Kidney capillary endothelial cell (primary cell): ENCODE data around the gene RPL18.
"Not testable (repeated sequence)": the region's sequence is repeated elsewhere in the genome, so short reads cannot be mapped to it uniquely, and the experiment has no call there.

Experiments used
- DNase-seq: peaks from one replicate; pipeline ENCODE4 v3.0.0-alpha.2; 2018; ENCODE audit warnings: low spot score

The RPL18 gene

DNA sequence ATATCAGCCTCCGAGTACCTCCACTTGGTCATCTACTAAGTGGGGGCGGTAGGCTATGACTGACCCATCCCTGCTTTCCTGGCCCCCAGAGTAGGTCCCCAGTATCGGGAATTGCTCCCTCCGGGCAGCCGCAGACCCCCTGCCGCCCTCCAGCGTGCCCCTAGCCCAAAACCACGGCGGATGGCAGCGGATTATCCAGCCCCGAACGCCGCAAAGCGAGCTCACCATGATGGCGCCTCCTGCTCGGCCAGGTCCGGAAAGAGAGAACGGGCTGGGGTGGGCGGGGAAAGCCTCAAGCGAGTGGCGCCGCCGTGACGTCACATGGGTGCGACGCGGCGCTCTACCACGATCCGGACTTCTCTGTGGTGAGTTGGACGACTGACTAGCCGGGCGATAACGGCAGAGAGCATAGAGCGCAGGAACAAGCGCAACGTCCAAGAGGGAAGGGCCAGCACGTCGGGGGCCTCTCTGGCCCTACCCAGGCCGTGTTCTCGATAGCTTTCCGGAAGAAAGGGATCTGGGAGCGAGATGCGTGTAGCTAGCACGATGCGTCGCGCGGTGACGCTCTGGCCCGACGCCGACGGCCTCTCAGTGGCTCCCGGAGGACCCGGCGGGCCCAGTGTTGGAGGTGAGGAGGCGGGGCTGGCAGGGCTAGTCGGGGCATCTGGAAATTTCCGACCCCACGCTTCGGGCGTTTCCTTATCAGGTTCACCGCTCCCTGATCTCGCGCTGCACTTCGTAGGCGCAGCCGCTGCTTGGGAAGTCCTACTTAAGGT lies at the start of gene RPL18, which contains the start of gene SPHK2:
RPL18 (minus strand) TSS at position 263 of the 776 bp plus-strand sequence; CDS start at position 228, 35 bp downstream.
SPHK2 (plus strand) TSS at position 591 of the 776 bp plus-strand sequence. CDS start 1,009 bp downstream, outside the sequence.
- DNase-seq: peak; percentile 98

DNA sequence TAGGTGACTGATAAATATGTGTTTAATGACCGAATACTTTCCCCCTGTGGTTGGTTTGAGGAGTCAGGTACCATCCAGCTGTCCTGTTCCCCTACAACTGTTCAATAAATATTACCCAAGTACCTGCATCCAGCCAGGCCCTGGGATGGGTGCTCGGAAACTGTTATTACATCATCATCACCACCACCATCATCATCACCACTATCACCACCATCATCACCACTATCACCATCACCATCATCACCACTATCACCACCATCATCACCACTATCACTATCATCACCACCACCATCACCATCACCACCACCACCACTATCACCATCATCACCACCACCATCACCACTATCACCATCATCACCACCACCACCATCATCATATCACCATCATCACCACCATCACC lies 49.8 kb upstream of the RPL18 start:
- DNase-seq: no peak

DNA sequence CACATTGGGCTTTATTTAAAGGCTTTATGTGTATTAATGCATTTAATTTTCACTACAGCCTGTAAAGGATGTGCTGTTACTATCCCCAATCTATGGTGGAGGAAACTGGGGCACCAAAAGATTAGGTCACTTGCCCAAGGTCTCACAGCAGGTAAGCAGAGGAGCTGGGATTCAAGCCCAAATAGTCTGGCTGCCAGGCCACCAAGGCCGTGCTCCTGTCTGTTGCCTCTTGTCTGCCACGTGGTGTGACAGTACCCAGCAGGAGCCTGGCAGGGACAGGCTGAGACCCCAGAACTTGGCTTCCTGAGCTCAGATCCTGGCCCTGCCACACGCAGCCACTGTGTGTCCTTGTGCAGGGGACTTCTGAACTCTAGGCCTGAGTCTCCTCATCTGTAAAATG lies 49.4 kb upstream of the RPL18 start:
- no peak for DNase-seq

DNA sequence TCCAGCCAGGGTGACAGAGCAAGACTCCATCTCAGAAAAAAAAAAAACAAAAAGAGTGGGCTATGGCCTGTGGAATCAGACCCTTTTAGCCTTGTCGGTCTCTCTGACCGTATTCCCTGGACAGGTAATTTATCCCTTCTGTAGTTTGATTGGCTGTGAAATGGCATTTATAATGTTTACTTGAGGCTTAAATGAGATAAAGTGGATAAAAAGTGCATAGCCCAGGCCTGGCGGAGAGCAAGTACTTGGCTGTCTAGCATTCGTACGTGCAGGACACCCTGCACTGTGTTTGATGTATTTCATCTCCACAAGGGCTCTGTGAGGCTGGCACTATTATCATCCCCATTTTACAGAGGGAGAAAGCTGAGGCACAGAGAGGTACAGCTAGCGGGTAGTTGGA lies 46.8 kb upstream of the RPL18 start:
- no peak for DNase-seq

DNA sequence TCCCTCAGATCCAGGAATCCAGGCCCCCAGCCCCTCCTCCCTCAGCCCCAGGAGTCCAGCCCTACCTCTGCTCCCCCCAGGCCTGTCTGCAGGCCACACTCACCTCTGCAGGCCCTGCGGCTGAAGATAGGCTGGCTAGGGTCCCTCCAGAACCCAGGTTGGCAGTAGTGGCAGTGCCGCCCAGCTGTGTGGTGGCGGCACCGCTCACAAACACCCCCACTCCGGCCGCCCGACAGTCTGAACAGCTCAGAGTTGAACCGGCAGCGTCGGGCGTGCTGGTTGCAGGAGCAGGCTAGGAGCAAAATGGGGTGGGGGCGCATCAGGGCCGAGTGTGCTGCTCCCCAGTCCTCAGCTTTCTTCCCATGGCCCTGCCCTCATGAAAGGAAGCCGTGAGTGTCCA lies 45.5 kb upstream of the RPL18 start:
- no peak for DNase-seq

DNA sequence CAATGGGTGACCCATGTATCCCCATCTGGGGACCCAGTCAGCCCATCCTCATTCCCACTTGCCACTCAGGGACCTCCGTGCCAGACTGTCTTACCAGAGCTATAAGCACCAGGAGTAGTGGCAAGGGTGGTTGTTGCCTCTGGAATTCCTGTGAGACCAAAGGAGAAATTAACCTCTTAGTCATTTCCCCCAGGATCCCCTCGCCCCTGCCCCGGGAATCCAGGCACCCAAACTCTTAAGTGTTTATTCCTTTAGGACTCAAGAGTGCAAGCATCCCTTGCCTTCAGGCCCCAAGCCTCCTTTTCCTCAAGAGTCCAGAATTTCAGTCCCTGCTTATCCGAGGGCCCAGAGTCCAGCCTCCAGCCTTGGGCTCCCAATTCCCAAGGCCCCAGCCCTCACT lies 44.7 kb upstream of the RPL18 start:
- no peak for DNase-seq

DNA sequence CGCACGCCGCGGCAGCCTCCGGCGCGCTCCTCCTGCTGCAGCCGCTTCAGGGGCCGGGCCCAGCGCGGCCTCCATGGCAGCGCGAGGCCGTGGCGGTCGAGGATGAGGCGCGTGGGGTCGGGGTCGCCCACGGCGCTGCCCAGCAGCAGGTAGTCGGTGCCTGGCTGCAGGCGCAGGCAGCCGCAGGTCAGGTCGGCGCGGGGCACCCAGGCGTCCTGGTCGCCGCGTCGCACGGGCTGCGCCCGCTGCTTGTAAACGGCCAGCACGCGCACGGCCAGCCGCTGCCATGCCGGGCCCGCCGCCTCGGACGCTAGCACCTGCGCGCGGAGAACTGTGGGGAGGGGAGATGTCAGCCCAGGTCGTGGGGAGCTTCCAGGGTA lies 42.7 kb upstream of the RPL18 start:
- no peak for DNase-seq

DNA sequence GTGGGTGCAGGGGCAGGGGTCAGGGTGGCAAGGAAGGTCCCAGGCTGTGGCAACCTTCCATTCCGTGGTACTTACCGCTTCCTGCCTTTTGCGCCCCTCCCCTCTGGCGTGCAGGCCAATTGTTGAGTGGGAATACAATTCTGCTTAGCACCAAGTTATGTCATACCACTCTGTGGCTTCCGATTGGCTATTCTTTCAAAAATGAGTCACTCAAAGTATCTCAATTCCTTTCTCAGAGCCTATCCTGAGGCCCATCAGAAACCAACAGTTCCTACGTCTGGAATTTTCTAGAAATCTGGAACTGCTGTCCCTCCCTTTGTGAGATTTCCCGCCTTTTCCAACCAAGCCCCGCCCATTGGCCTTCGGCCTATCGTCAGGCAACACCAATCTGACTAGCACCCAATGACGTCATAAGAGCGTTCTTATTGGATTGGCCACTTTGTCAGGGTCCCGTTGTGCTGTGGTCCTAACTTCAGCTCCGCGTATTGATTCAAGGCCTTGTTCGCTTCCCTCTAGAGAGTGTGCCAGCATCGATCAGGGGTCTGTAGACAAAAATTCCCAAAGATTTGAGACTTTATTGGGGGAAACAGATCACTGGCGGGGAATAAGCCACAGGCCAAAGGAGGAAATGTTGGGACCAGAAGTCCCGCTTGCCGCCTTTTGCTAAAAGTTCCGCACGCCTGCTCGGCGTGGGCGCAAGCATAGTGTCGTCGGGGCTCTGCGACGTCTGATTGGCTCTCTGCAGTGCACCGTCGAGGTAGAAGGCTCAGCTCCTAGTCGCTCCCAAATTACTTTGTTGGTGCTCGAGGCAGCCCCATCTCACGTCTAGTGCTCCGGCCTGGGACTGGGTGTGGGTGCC lies 42.1 kb upstream of the RPL18 start:
- peak; percentile 84 for DNase-seq

DNA sequence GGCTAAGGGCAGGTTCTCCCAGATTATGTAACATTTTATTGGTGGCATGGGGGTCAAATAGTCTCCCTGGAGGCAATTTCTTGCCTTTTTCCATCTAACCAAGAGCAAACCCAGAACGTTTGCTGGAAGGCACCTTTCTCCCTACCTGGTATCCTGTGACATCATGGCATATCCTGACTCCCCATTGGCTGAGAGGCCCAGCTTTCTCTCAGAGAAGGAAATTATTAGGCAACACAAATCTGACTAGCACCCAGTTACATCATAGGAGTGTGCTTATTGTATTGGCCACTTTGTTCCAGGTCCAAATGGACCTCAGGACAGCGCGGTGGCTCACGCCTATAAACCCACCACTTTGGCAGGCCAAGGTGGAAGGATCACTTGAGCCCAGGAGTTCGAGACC lies 40.8 kb upstream of the RPL18 start:
- no peak for DNase-seq

DNA sequence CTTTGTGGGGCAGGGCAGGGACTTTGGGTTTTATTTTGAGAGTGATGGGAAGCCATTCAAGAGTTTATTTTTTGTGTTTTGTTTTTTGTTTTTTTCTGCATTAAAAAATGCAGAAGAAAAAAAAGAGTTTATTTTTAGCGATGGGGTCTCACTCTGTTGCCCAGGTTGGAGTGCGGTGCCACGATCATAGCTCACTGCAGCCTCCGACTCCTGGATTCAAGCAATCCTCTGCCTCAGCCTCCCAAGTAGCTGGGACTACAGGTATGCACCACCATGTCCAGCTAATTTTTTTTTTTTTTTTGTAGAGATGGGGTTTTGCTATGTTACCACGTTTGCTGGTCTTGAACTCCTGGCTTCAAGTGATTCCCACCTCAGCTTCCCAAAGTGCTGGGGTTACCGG lies 39.5 kb upstream of the RPL18 start:
- no peak for DNase-seq

DNA sequence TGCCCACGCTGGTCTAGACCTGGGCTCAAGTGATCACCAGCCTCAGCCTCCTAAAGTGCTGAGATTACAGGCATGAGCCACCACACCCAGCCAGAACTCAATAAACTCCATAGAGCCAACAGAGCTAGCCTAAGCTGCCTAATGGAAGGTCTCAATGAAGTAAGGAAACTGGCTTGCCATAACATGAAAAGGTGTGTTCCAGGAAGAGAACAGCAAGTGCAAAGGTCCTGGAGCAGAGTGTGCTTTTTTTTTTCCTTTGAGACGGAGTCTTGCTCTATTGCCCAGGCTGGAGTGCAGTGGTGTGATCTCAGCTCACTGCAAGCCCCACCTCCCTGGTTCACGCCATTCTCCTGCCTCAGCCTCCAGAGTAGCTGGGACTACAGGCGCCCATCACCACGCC lies 38.9 kb upstream of the RPL18 start:
- DNase-seq: not testable (repeated sequence)

DNA sequence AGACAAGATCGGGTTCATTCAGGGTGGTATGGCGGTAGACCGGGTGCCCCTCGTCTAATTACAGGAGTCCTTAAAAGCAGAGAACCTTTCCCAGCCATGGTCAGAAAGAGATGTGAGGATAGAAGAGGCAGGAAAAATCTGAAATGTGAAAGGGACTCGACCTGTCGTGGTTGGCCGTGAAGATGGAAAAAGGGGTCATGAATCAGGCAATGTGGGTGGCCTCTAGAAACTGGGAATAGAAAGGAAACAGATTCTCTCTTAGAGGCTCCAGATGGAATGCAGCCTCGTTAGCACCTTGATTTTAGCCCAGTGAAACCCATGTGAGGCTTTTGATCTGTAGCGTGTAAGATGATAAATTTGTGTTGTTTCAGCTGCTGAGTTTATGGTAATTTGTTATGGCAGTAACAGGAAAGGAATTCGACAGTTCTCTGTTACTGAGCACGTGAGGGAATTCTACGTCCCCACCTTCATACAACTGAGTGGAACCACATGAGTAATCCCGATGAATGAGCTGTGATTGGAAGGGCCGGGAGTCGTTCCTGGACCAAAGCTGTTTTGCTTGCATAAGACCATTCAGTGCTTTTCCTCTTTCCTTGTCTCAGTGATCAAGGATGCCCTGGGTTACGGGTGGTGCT lies 38.0 kb upstream of the RPL18 start:
- DNase-seq: no peak

DNA sequence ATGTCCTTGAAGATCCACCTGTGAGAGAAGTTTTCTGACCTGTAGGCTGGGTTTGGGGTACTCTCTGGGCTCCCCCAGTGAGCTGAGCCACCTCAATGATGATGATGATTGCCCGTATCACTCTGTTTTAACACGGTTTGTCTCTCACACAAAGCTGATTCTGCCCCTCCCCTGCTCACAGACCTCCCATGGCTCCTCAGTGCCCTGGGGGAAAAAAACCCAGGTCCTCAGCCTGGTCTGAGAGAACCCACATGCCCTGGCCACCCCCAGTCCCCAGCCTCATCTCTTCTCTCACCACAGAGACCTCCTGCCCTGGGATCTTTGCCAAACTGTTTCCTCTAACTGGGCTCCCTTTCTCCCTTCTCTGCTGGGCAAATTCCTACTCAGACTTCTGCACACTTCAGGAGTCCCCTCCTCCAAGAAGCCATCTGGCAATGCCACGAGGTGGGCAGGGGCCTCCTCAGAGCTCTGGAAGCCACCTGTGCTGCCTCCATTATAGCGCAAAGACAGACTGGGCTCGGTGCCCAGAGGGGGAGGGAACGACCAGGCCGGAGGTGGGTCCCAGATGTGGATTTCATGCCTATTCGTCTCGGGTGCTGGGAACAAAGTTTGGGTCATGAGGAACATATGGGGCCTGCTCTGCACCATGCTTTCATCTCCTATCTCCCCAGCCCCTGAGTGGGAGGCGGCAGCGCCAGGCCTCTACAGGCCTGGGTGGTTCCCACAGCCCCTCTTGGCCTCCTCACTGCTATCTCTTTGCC lies 35.5 kb upstream of the RPL18 start:
- DNase-seq: no peak

DNA sequence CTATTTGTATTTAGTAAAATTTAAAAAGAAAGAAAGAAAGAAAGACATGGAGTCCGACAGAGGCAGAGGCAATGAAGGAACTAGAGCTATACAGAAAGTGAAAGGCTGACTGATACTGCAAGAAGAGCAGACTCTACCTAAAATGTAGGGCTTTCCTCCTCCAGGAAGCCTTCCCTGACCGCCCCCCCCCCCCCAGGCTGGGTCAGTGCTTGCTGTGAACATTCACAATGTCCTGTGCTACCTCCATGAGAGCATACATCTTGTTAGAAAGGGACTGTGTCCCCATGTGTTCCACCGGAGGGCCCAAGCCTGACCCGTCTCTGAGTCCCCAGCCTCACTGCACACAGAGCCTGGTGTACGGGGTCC lies 32.7 kb upstream of the RPL18 start:
- no peak for DNase-seq

DNA sequence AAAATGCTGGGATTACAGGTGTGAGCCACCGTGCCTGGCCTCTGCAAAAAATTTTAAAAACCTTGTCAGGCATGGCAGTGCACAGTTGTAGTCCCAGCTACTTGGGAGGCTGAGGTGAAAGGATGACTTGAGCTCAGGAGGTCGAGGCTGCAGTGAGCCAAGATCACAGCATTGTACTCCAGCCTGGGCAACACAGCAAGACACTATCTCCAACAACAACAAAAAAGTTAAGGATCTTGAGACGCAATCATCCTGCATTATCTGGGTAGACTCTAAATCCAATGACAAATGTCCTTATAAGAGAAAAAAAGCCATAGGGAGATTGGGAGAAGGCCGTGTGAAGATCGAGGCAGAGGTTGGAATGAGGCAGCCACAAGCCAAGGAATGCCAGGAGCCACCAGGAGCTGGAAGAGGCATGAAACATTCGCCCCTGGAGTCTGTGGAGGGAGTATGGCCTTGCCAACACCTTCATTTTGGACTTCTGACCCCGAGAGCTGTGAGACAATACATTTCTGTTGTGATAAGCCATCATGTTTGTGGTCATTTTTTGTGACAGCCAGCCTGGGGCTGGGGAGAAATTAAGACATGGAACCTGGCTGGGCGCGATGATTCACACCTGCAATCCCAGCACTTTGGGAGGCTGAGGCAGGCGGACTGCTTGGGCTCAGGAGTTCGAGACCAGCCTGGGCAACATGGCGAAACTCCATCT lies 32.1 kb upstream of the RPL18 start:
- no peak for DNase-seq

DNA sequence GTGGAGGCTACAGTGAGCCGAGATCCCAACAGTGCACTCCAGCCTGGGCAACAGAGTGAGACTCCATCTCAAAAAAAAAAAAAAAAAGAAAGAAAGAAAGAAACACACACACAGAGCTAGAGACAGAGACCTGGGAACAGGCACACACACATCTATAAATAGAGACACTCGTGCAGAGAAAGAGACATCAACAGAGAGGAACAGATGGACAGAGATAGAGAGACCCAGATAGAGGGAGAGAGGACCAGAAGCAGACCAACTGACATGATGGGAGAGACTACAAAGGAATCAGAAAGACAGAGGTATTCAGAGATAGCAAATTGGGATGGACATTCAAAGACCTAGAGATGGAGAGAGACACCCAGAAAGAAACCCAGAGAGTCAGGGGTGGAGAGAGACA lies 29.2 kb upstream of the RPL18 start:
- no peak for DNase-seq

DNA sequence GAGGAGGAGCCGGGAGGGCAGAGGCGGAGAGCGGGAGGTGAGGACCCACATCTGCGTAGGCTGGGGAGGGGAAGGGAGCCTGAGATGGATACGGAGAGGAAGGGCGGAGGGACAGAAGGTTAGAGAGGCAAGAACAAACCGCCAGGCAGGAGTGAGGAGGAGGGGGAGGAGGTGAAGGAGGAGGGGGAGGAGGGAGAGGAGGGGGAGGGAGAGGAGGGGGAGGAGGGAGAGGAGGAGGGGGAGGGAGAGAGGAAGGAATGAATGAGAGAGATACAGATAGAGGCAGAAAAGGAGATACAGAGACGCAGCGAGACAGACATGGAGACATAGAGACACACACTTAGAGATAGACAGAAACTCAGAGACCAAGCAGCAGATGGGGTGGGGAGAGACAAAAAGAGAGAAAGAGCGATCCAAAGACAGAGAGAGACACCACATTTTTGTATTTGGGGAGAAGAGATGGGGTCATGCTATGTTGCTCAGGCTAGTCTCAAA lies 27.8 kb upstream of the RPL18 start:
- DNase-seq: no peak

DNA sequence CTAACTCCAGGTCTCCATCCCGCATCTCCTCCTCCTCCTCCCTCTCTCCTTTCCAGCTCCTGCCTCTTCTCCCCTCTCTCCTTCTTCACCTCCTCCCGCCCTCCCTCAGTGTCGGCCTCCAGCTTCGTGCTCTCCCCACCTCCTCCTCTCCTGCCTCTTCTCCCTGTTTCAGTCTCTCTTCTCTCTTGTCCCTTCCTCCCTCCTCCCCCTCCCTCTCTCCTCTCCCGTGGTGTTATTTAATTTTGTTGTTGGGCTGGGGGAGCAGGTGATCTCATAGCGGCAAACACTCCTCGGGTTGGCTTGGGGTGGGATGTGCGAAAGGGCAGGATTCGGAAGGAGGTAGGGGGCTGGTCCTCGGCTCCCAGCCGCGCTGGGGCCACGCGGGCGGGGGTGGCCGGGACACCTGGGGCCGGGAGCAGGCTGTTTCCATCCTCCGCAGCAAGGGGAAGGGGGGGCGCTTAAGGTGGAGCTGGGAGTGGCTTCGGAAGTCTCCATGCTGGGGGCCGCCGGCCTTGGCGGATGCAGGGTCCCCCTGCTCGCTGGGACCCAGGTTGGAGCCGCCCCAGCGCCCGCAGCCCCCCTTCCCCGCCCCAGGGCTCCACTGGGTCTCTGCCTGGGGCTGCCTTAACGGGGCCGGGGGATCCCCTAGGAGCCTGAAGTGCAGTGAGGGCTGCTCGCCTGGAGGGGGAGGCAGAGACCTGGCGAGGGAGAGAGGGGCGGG lies 27.2 kb upstream of the RPL18 start, which contains the start of gene CA11:
CA11 (minus strand) TSS at position 187 of the 721 bp plus-strand sequence. CDS start 555 bp downstream, outside the sequence.
- DNase-seq: peak; percentile 76

DNA sequence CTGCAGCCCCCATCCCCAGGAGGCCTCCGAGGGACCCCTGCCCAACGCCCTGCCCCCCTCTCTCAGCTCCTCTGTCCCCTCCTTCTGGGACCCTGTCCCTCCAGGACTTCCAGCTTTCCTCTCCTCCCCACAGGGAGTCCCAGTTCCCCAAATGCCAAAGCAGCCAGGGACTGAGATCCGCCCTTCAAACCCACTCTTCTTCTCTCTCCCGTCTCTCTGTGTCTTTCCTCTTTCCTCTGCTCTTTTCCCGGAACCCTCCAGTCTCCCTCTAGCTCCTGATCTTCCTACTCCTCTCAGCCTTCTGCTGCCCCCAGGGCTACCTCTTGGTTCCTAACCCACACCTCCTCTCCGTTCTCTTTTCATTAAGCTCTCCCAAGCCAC lies 26.6 kb upstream of the RPL18 start:
- DNase-seq: no peak

DNA sequence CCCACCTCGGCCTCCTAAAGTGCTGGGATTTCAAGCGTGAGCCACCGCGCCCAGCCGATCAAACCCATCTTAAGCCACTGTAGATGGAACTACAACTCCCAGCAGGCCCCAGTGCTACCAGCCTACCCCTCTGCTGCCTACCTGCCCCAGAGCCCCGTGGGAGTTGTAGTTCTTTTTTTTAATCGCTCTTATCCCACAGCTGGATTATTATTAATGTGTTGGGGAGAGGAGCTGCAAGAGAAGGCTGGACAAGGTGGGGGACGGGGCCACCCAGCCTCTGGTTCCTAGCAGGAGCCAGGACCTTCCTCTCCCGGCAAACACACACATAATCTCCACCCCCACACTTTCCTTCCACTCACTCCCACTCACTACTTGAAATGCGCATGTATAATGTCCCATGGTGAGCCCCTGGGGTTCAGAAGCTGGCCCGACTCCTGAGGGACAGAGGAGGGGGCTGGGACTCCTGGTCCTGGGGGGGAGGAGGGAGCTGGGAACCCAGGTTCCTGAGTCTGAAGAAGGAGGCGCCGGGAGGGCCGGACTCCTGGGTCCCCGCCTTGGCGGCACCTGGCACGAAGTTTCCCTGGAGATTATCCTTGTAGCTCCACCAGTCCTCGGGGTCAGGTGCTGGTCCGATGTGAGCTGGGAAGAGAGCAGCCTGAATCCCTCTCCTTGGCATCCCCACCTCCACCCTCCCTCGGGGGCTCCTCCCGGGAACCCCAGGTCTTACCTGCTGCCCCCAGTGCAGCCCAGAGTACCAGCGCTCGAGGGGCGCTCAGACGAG lies 26.1 kb upstream of the RPL18 start:
- DNase-seq: peak; percentile 76
